Measurements from ENCODE around the gene EDEM3.

EDEM3 gene

GRCh38 chr1:184669391-184669790 is 85.3 kb downstream of the EDEM3 start:
- DNase-seq (ENCODE audit: low spot score) (no peak), ATAC-seq (ENCODE audit: low read depth) (no peak)
- no peak overlapping the region for H3K4me3 ChIP-seq (ENCODE audit: severe bottlenecking)

GRCh38 chr1:184665360-184665759 is 89.3 kb downstream of the EDEM3 start:
- no peak for TF ChIP-seq CTCF (IDR thresholded peaks at IDR 0.05; ENCODE audit: poor library complexity, severe bottlenecking)

More at GRCh38 chr1:184669391-184669790, 85.3 kb downstream of the EDEM3 start:
- H3K9me3 ChIP-seq (ENCODE audit: severe bottlenecking): no peaks in the 10 kb centered on the region
- H3K36me3 ChIP-seq (ENCODE audit: low read depth): no peaks in the 10 kb centered on the region
- TF ChIP-seq CTCF (IDR thresholded peaks at IDR 0.05; ENCODE audit: poor library complexity, severe bottlenecking): no peak
- no peaks in the 10 kb centered on the region for H3K4me1 ChIP-seq (ENCODE audit: insufficient read depth, poor library complexity, severe bottlenecking)
- H3K27me3 ChIP-seq (ENCODE audit: insufficient read depth, poor library complexity, severe bottlenecking): no peaks in the 10 kb centered on the region
- no peak overlapping the region for H3K27ac ChIP-seq (ENCODE audit: poor library complexity, severe bottlenecking)

GRCh38 chr1:184664661-184665060 is 90.0 kb downstream of the EDEM3 start:
- no peak for TF ChIP-seq CTCF (IDR thresholded peaks at IDR 0.05; ENCODE audit: poor library complexity, severe bottlenecking)
- ATAC-seq (ENCODE audit: low read depth) (no peak), DNase-seq (ENCODE audit: low spot score) (no peak)
- Histone ChIP-seq H3K36me3 (ENCODE audit: low read depth) (no peaks in the 10 kb centered on the region), H3K9me3 (ENCODE audit: severe bottlenecking) (no peaks in the 10 kb centered on the region), H3K4me1 (ENCODE audit: insufficient read depth, poor library complexity, severe bottlenecking) (no peaks in the 10 kb centered on the region), H3K27me3 (ENCODE audit: insufficient read depth, poor library complexity, severe bottlenecking) (no peaks in the 10 kb centered on the region), H3K27ac (ENCODE audit: poor library complexity, severe bottlenecking) (no peak overlapping the region), H3K4me3 (ENCODE audit: severe bottlenecking) (no peak overlapping the region)

More at GRCh38 chr1:184665360-184665759, 89.3 kb downstream of the EDEM3 start:
- no peaks in the 10 kb centered on the region for H3K27me3 ChIP-seq (ENCODE audit: insufficient read depth, poor library complexity, severe bottlenecking)
- no peaks in the 10 kb centered on the region for H3K9me3 ChIP-seq (ENCODE audit: severe bottlenecking)
- ATAC-seq (ENCODE audit: low read depth) (no peak), DNase-seq (ENCODE audit: low spot score) (no peak)
- no peak overlapping the region for H3K4me3 ChIP-seq (ENCODE audit: severe bottlenecking)
- no peaks in the 10 kb centered on the region for H3K4me1 ChIP-seq (ENCODE audit: insufficient read depth, poor library complexity, severe bottlenecking)
- H3K27ac ChIP-seq (ENCODE audit: poor library complexity, severe bottlenecking): no peak overlapping the region
- H3K36me3 ChIP-seq (ENCODE audit: low read depth): no peaks in the 10 kb centered on the region

GRCh38 chr1:184664042-184664660 is 90.5 kb downstream of the EDEM3 start:
- DNase-seq (ENCODE audit: low spot score) (no peak), ATAC-seq (ENCODE audit: low read depth) (peak; percentile 83)
- H3K27ac ChIP-seq (ENCODE audit: poor library complexity, severe bottlenecking): no peak overlapping the region

More at GRCh38 chr1:184664042-184664660, 90.5 kb downstream of the EDEM3 start:
- Histone ChIP-seq H3K4me3 (ENCODE audit: severe bottlenecking) (peak overlapping the region; percentile 9), H3K36me3 (ENCODE audit: low read depth) (no peaks in the 10 kb centered on the region), H3K4me1 (ENCODE audit: insufficient read depth, poor library complexity, severe bottlenecking) (no peaks in the 10 kb centered on the region), H3K27me3 (ENCODE audit: insufficient read depth, poor library complexity, severe bottlenecking) (no peaks in the 10 kb centered on the region), H3K9me3 (ENCODE audit: severe bottlenecking) (no peaks in the 10 kb centered on the region)
- peak; percentile 87 for TF ChIP-seq CTCF (IDR thresholded peaks at IDR 0.05; ENCODE audit: poor library complexity, severe bottlenecking)

Data from RWPE2 (cell line).